H1 (cell line): Measurements from ENCODE around the gene TNC. TPM values are rescaled to one million over a fixed set of nuclear protein-coding genes. Genes with fewer than 3 reads are reported as not detected.

ENCODE experiments used
- CTCF ChIA-PET: fragments of 300-600 bp; sonication (Branson Sonifier 250); formaldehyde crosslinking; loops from one replicate; lab custom pipeline; 2021; ENCODE audit not compliant: partially characterized antibody; lab: Charles Lee
- POLR2A ChIA-PET: fragments of 300-600 bp; sonication (Branson Sonifier 250); formaldehyde crosslinking; loops from one replicate; lab custom pipeline; 2021; ENCODE audit warnings: inconsistent platforms; ENCODE audit not compliant: partially characterized antibody; lab: Charles Lee
- DNase-seq, 2 experiments: peaks; one replicate each; pipeline versions ENCODE4 v3.0.0 to v3.0.0-alpha.2; 2010 to 2022; ENCODE audit warnings: low spot score in 2 of 2, low read depth in 1 of 2, mixed read lengths in 1 of 2
- FAIRE-seq: peaks from 2 replicates; lab custom pipeline; 2011; peaks lifted over from hg19 to GRCh38; lab: Jason Lieb, UNC
- H2AFZ ChIP-seq: 2 replicates; pipeline ENCODE4 v1.8.1; 2012; ENCODE audit warnings: low read length, inconsistent platforms
- H2AK5ac ChIP-seq: 2 replicates; pipeline ENCODE4 v1.6.1; 2013; ENCODE audit warnings: low read depth, low read length
- H2BK120ac ChIP-seq: replicated peaks from 2 replicates; pipeline ENCODE3; 2013; ENCODE audit warnings: low read depth, low read length, inconsistent platforms
- H2BK12ac ChIP-seq: 2 replicates; pipeline ENCODE4 v1.6.1; 2013; ENCODE audit warnings: low read depth, low read length
- H2BK15ac ChIP-seq: 2 replicates; pipeline ENCODE4 v1.6.1; 2013; ENCODE audit warnings: low read length
- H2BK20ac ChIP-seq: 2 replicates; pipeline ENCODE4 v1.6.1; 2013; ENCODE audit warnings: low read length
- H2BK5ac ChIP-seq: 2 replicates; pipeline ENCODE4 v1.6.1; 2013; ENCODE audit warnings: low read depth, low read length
- H3K14ac ChIP-seq: 2 replicates; pipeline ENCODE4 v1.6.1; 2013; ENCODE audit warnings: inconsistent platforms; ENCODE audit not compliant: insufficient read length
- H3K18ac ChIP-seq: 2 replicates; pipeline ENCODE4 v1.6.1; 2013; ENCODE audit warnings: low read length; ENCODE audit errors: extremely low read depth
- H3K23ac ChIP-seq: 2 replicates; pipeline ENCODE4 v1.6.1; 2013; ENCODE audit warnings: inconsistent platforms; ENCODE audit not compliant: insufficient read length
- H3K23me2 ChIP-seq: 2 replicates; pipeline ENCODE4 v1.6.1; 2013; ENCODE audit warnings: low read depth, low read length
- H3K27ac ChIP-seq: 2 replicates; pipeline ENCODE4 v1.6.1; 2011; ENCODE audit warnings: low read depth, low read length, inconsistent platforms
- H3K27me3 ChIP-seq, 4 experiments: replicated peaks in 1 of 4; 1 replicate in 1 of 4; 2 replicates in 3 of 4; pipeline versions ENCODE4 v1.6.1 to v1.8.1; 2011 to 2013; ENCODE audit warnings: low read length in 3 of 4, mild to moderate bottlenecking in 3 of 4, inconsistent platforms in 2 of 4, mixed read lengths in 2 of 4, moderate library complexity in 1 of 4; ENCODE audit not compliant: control insufficient read depth in 3 of 4, insufficient read depth in 3 of 4; ENCODE audit errors: extremely low read depth in 1 of 4
- H3K36me3 ChIP-seq, 4 experiments: 2 replicates each; pipeline versions ENCODE4 v1.6.1 to v1.8.1; 2011 to 2013; ENCODE audit warnings: mild to moderate bottlenecking in 4 of 4, low read length in 3 of 4, moderate library complexity in 2 of 4, control low read depth in 1 of 4, inconsistent platforms in 1 of 4; ENCODE audit not compliant: insufficient read depth in 4 of 4, control insufficient read depth in 2 of 4
- H3K4ac ChIP-seq: replicated peaks from 2 replicates; pipeline ENCODE3; 2013; ENCODE audit warnings: low read length, low read depth, mixed read lengths, inconsistent platforms; ENCODE audit not compliant: insufficient read length
- H3K4me1 ChIP-seq, 4 experiments: replicated peaks in 1 of 4; 1 replicate in 1 of 4; 2 replicates in 3 of 4; pipeline versions ENCODE4 v1.6.1 to v1.8.1; 2011 to 2013; ENCODE audit warnings: low read length in 3 of 4, inconsistent platforms in 2 of 4, mixed read lengths in 1 of 4; ENCODE audit not compliant: insufficient read depth in 4 of 4, control insufficient read depth in 3 of 4
- H3K4me2 ChIP-seq, 2 experiments: 2 replicates each; pipeline versions ENCODE4 v1.6.1 to v1.8.1; 2011 to 2013; ENCODE audit warnings: low read depth in 2 of 2, low read length in 2 of 2, control low read depth in 1 of 2, inconsistent platforms in 1 of 2, mild to moderate bottlenecking in 1 of 2; ENCODE audit not compliant: insufficient read depth in 1 of 2
- H3K4me3 ChIP-seq, 4 experiments: fragments of 200-600, 300-600 bp in 1 of 4; sonication (generic), shearing (Covaris generic), sonication (Bioruptor Twin) in 1 of 4; 2 replicates each; pipeline versions ENCODE4 v1.5.1 to v1.8.1; 2011 to 2016; ENCODE audit warnings: low read length in 4 of 4, low read depth in 3 of 4, control low read depth in 2 of 4, inconsistent platforms in 2 of 4, mild to moderate bottlenecking in 2 of 4, mixed read lengths in 1 of 4, moderate library complexity in 1 of 4; ENCODE audit not compliant: insufficient read depth in 2 of 4; ENCODE audit errors: extremely low read depth in 1 of 4
- H3K56ac ChIP-seq: replicated peaks from 2 replicates; pipeline ENCODE3; 2013; ENCODE audit warnings: low read depth, mild to moderate bottlenecking, mixed read lengths, low read length, inconsistent platforms; ENCODE audit not compliant: insufficient read length
- H3K79me1 ChIP-seq: 2 replicates; pipeline ENCODE4 v1.6.1; 2013; ENCODE audit warnings: low read depth, low read length, control low read depth
- H3K79me2 ChIP-seq, 2 experiments: 2 replicates each; pipeline versions ENCODE4 v1.6.1 to v1.8.1; 2012 to 2013; ENCODE audit warnings: low read length in 2 of 2, mild to moderate bottlenecking in 2 of 2, inconsistent platforms in 1 of 2; ENCODE audit not compliant: insufficient read depth in 2 of 2, control insufficient read depth in 1 of 2
- H3K9ac ChIP-seq, 4 experiments: replicated peaks in 1 of 4; 1 replicate in 1 of 4; 2 replicates in 3 of 4; pipeline versions ENCODE4 v1.6.1 to v1.8.1; 2011 to 2013; ENCODE audit warnings: low read depth in 3 of 4, low read length in 3 of 4, control low read depth in 2 of 4, mild to moderate bottlenecking in 2 of 4, moderate library complexity in 2 of 4, inconsistent platforms in 1 of 4; ENCODE audit errors: extremely low read depth in 1 of 4
- H3K9me3 ChIP-seq, 2 experiments: 2 replicates each; pipeline versions ENCODE4 v1.6.1 to v1.8.1; 2012 to 2013; ENCODE audit warnings: mild to moderate bottlenecking in 2 of 2, moderate library complexity in 2 of 2, control low read depth in 1 of 2, inconsistent platforms in 1 of 2, low read depth in 1 of 2, low read length in 1 of 2, mixed read lengths in 1 of 2; ENCODE audit not compliant: insufficient read depth in 2 of 2
- H4K20me1 ChIP-seq, 2 experiments: replicated peaks in 1 of 2; 2 replicates each; pipeline versions ENCODE3 to v1.8.1; 2011 to 2013; ENCODE audit warnings: inconsistent platforms in 2 of 2, low read length in 2 of 2, mild to moderate bottlenecking in 1 of 2; ENCODE audit not compliant: insufficient read depth in 2 of 2, control insufficient read depth in 1 of 2
- H4K5ac ChIP-seq: 2 replicates; pipeline ENCODE4 v1.6.1; 2013; ENCODE audit warnings: low read length, low read depth, mixed read lengths, inconsistent platforms; ENCODE audit not compliant: insufficient read length
- H4K8ac ChIP-seq: 2 replicates; pipeline ENCODE4 v1.8.0; 2013; ENCODE audit warnings: mild to moderate bottlenecking, moderate library complexity, low read length, inconsistent platforms; ENCODE audit not compliant: insufficient read depth; ENCODE audit errors: extremely low read depth
- H4K91ac ChIP-seq: replicated peaks from 2 replicates; pipeline ENCODE3; 2013; ENCODE audit warnings: low read length, mixed read lengths, inconsistent platforms; ENCODE audit not compliant: insufficient read length
- BACH1 ChIP-seq: IDR thresholded peaks from 2 replicates; pipeline ENCODE4 v1.6.1; 2012; ENCODE audit warnings: low read length, improper control_type of control experiment
- GTF2F1 ChIP-seq: IDR thresholded peaks from 2 replicates; pipeline ENCODE4 v1.6.1; 2012; ENCODE audit warnings: low read depth, low read length, improper control_type of control experiment, borderline replicate concordance
- RAD21 ChIP-seq, 2 experiments: IDR thresholded peaks in 1 of 2; conservative IDR thresholded peaks in 1 of 2; 2 replicates each; pipeline ENCODE4 v1.6.1; 2011; ENCODE audit warnings: low read depth in 2 of 2, low read length in 2 of 2, improper control_type of control experiment in 1 of 2, inconsistent platforms in 1 of 2, mild to moderate bottlenecking in 1 of 2, moderate library complexity in 1 of 2
- SP4 ChIP-seq: IDR thresholded peaks from 2 replicates; pipeline ENCODE4 v1.6.1; 2012; ENCODE audit warnings: low read length, inconsistent platforms
- TAF1 ChIP-seq: IDR thresholded peaks from 2 replicates; pipeline ENCODE4 v1.6.1; 2011; ENCODE audit warnings: mild to moderate bottlenecking, low read depth, low read length
- TEAD4 ChIP-seq: IDR thresholded peaks from 2 replicates; pipeline ENCODE4 v1.6.1; 2012; ENCODE audit warnings: low read depth, low read length, inconsistent platforms, mixed read lengths
- WGBS, 2 experiments: shearing (Covaris generic) in 1 of 2; methylation state at CpG; one replicate each; pipeline versions ENCODE4 v1.1.6 to v1.1.7; 2013 to 2015; ENCODE audit warnings: low lambda C conversion rate in 2 of 2, mixed read lengths in 2 of 2, inconsistent platforms in 1 of 2, low coverage in 1 of 2, missing lambda C conversion rate in 1 of 2; ENCODE audit not compliant: insufficient replicate concordance in 2 of 2, insufficient coverage in 1 of 2, insufficient read length in 1 of 2; ENCODE audit errors: extremely low coverage in 1 of 2, missing lambda C conversion rate in 1 of 2; 5-methylcytosine and 5-hydroxymethylcytosine counted together
- polyA plus RNA-seq, 7 experiments: library from polyadenylated mRNA; depleted of rRNA in 3 of 7; stranded (reverse) in 5 of 7; unstranded in 2 of 7; fragments of >200 nt in 5 of 7; fragments of 200-250 nt in 2 of 7; gene quantifications; 1 replicate in 5 of 7; 2 replicates in 1 of 7; 4 replicates in 1 of 7; pipeline versions ENCODE4 v1.2.1 to v1.2.3, GENCODE V29; 2011 to 2013; ENCODE audit warnings: missing spikeins in 2 of 7, mixed read lengths in 2 of 7
- total RNA-seq: library from RNA; stranded (reverse); fragmentation: NEBNext Ultra II Directional; extraction: Animal tissue kit (Norgen Biotek cat#: 25700); gene quantifications from 2 replicates; pipeline ENCODE4 v1.2.1, GENCODE V29; 2021

Gene TNC
- total and polyA plus RNA-seq, 2 of the 8 experiments (the other 6 are each of a cell fraction or from before 2014, with no cell fraction given), result 6.2 to 11.4 TPM

- Histone ChIP-seq H4K8ac (no peak overlapping the region), H2BK15ac (no peak overlapping the region), H3K9ac (no peak overlapping the region), H4K5ac (no peak overlapping the region), H2BK5ac (no peak overlapping the region), H3K9me3 (no peaks in the 10 kb centered on the region), H2BK12ac (no peak overlapping the region), H3K56ac (no peak overlapping the region), H3K14ac (no peak overlapping the region), H4K20me1 (no peaks in the 10 kb centered on the region), H3K4me3 (no peak overlapping the region), H3K4me2 (no peak overlapping the region), H3K18ac (no peak overlapping the region), H3K23ac (no peak overlapping the region), H3K27ac (no peak overlapping the region), H2BK120ac (no peak overlapping the region), H3K23me2 (no peaks in the 10 kb centered on the region), H2AK5ac (no peak overlapping the region), H3K36me3 (no peaks in the 10 kb centered on the region), H3K79me1 (no peaks in the 10 kb centered on the region), H3K4ac (no peak overlapping the region), H4K91ac (no peak overlapping the region), H3K27me3 (no peaks in the 10 kb centered on the region), H2BK20ac (no peak overlapping the region), H2AFZ (no peak overlapping the region), H3K4me1 (no peaks in the 10 kb centered on the region; a peak in 1 of 7 replicates), H3K79me2 (no peaks in the 10 kb centered on the region)
- FAIRE-seq (no peak), DNase-seq (no peak)
- TF ChIP-seq SP4 (no peak), GTF2F1 (no peak), TEAD4 (0 out of 2 replicates have a peak, but pooled peaks have one; percentile 22), TAF1 (no peak), RAD21 (IDR thresholded peaks at IDR 0.05 in 1 of 2, conservative IDR thresholded peaks at IDR 0.05 in 1 of 2; ENCODE audit: low read depth in 2 of 2, low read length in 2 of 2) (no peak), BACH1 (no peak)
- ChIA-PET POLR2A (no interaction called here), CTCF (interaction anchor here (0.5 to 1.9 kb wide), 5 partner anchors 9 to 343 kb away, joined by 3 to 6 read pairs (median 4); no protein-coding TSS in a partner anchor)
- WGBS, 2 experiments, result 85% methylated on average over 5 of the region's 5 CpGs; no CpG with 5 or more reads in 1 of the 2 experiments
Measured at GRCh38 chr9:115024925-115025535, 92.9 kb downstream of the TNC start.
